SK-N-SH (cell line): ENCODE data around the gene HECTD2. TPM values are rescaled to one million over a fixed set of nuclear protein-coding genes. Genes with fewer than 3 reads are reported as not detected.

Experiments
- CTCF ChIA-PET: fragments of 300-600, 350-600 bp; formaldehyde crosslinking; extraction: SDS; loops from one replicate; lab custom pipeline; 2021; lab: Yijun Ruan, JAX
- POLR2A ChIA-PET: fragments of 350-600 bp; sonication (Branson Sonifier 250); formaldehyde crosslinking; extraction: SDS; loops from one replicate; lab custom pipeline; 2020; ENCODE audit warnings: antibody characterized with exemption, inconsistent platforms; lab: Yijun Ruan, JAX
- DNase-seq: peaks from one replicate; pipeline ENCODE4 v3.0.0; 2012
- H2AFZ ChIP-seq: fragments of 200-600 bp; sonication (generic); 2 replicates; pipeline ENCODE4 v1.8.1; 2016; ENCODE audit warnings: antibody characterized with exemption, mild to moderate bottlenecking, low read depth
- H3F3A ChIP-seq: fragments of 200-600 bp; sonication (generic); replicated peaks from 2 replicates; pipeline ENCODE3; 2016; ENCODE audit warnings: antibody characterized with exemption, mild to moderate bottlenecking; ENCODE audit not compliant: insufficient read depth
- H3K27ac ChIP-seq, 2 experiments: fragments of 200-500 bp in 1 of 2; fragments of 200-600 bp in 1 of 2; sonication (Bioruptor generic) in 1 of 2; sonication (generic), shearing (Covaris generic) in 1 of 2; 2 replicates each; pipeline versions ENCODE4 v1.5.1 to v1.6.1; 2014 to 2016; ENCODE audit warnings: low read depth in 2 of 2, inconsistent platforms in 1 of 2, low read length in 1 of 2, mild to moderate bottlenecking in 1 of 2, mixed read lengths in 1 of 2
- H3K27me3 ChIP-seq: fragments of 200-600 bp; sonication (generic), shearing (Covaris generic); 2 replicates; pipeline ENCODE4 v1.6.1; 2016; ENCODE audit warnings: mixed run types; ENCODE audit not compliant: insufficient read depth
- H3K36me3 ChIP-seq, 2 experiments: fragments of 200-500 bp in 1 of 2; fragments of 200-600 bp in 1 of 2; sonication (Bioruptor generic) in 1 of 2; sonication (generic) in 1 of 2; replicated peaks in 1 of 2; 2 replicates each; pipeline versions ENCODE3 to v1.5.1; 2014 to 2016; ENCODE audit warnings: low read length in 1 of 2, mild to moderate bottlenecking in 1 of 2; ENCODE audit not compliant: insufficient read depth in 2 of 2, control insufficient read depth in 1 of 2
- H3K4me1 ChIP-seq, 2 experiments: fragments of 200-500 bp in 1 of 2; fragments of 200-600 bp in 1 of 2; sonication (Bioruptor generic) in 1 of 2; sonication (generic), shearing (Covaris generic) in 1 of 2; 2 replicates each; pipeline versions ENCODE4 v1.5.1 to v1.6.1; 2014 to 2016; ENCODE audit warnings: low read depth in 1 of 2, low read length in 1 of 2, mixed run types in 1 of 2; ENCODE audit not compliant: insufficient read depth in 2 of 2, control insufficient read depth in 1 of 2
- H3K4me2 ChIP-seq: fragments of 200-600 bp; sonication (generic), shearing (Covaris generic); 2 replicates; pipeline ENCODE4 v1.6.1; 2017; ENCODE audit warnings: mixed run types
- H3K4me3 ChIP-seq, 2 experiments: fragments of 200-500 bp in 1 of 2; fragments of 200-600 bp in 1 of 2; sonication (Bioruptor generic) in 1 of 2; sonication (generic), shearing (Covaris generic) in 1 of 2; 2 replicates each; pipeline versions ENCODE4 v1.5.1 to v1.8.1; 2014 to 2016; ENCODE audit warnings: low read depth in 2 of 2, inconsistent platforms in 1 of 2, low read length in 1 of 2, mild to moderate bottlenecking in 1 of 2, mixed read lengths in 1 of 2, moderate library complexity in 1 of 2
- H3K79me2 ChIP-seq: fragments of 200-600 bp; sonication (generic); 2 replicates; pipeline ENCODE4 v1.8.1; 2017; ENCODE audit warnings: mild to moderate bottlenecking; ENCODE audit not compliant: insufficient read depth
- H3K9ac ChIP-seq: fragments of 200-600 bp; sonication (generic); 2 replicates; pipeline ENCODE4 v1.6.1; 2017; ENCODE audit warnings: mixed run types
- H3K9me2 ChIP-seq: fragments of 200-600 bp; sonication (generic); 2 replicates; pipeline ENCODE4 v1.6.1; 2017; ENCODE audit warnings: mixed run types
- H3K9me3 ChIP-seq: fragments of 200-600 bp; sonication (generic); 2 replicates; pipeline ENCODE4 v1.6.1; 2017; ENCODE audit warnings: mixed run types, mild to moderate bottlenecking, moderate library complexity
- H4K20me1 ChIP-seq: fragments of 200-600 bp; sonication (generic); 2 replicates; pipeline ENCODE4 v1.6.1; 2017; ENCODE audit warnings: mild to moderate bottlenecking, mixed run types; ENCODE audit not compliant: insufficient read depth
- CHD2 ChIP-seq: fragments of 150-350 bp; IDR thresholded peaks from 2 replicates; pipeline ENCODE4 v1.6.1; 2018; ENCODE audit warnings: low read length; ENCODE audit not compliant: partially characterized antibody
- JUND ChIP-seq: IDR thresholded peaks from 2 replicates; pipeline ENCODE4 v1.4.0; 2012
- MEF2A ChIP-seq: IDR thresholded peaks from 2 replicates; pipeline ENCODE4 v1.4.0; 2012; ENCODE audit warnings: low read depth, borderline replicate concordance
- PBX3 ChIP-seq: IDR thresholded peaks from 2 replicates; pipeline ENCODE4; 2012
- RCOR1 ChIP-seq: fragments of 150-350 bp; IDR thresholded peaks from 2 replicates; pipeline ENCODE4 v1.6.1; 2017; ENCODE audit warnings: antibody characterized with exemption, low read length
- RXRA ChIP-seq: IDR thresholded peaks from 2 replicates; pipeline ENCODE4 v1.4.0; 2012; ENCODE audit warnings: low read depth, mild to moderate bottlenecking, borderline replicate concordance
- SIN3A ChIP-seq: IDR thresholded peaks from 2 replicates; pipeline ENCODE4 v1.6.1; 2012; ENCODE audit warnings: low read depth, mild to moderate bottlenecking, low read length, moderate library complexity, borderline replicate concordance
- TCF12 ChIP-seq: IDR thresholded peaks from 2 replicates; pipeline ENCODE4 v1.4.0; 2012
- YY1 ChIP-seq: IDR thresholded peaks from 2 replicates; pipeline ENCODE4 v1.4.0; 2012; ENCODE audit warnings: low read depth, mild to moderate bottlenecking
- WGBS: methylation state at CpG from one replicate; pipeline ENCODE4 v1.1.6; 2017; ENCODE audit warnings: low lambda C conversion rate; 5-methylcytosine and 5-hydroxymethylcytosine counted together
- polyA plus RNA-seq, 3 experiments: library from polyadenylated mRNA; depleted of rRNA; stranded (reverse); fragments of >200 nt; gene quantifications; 2 replicates each; pipeline ENCODE4 v1.2.3, GENCODE V29; 2012

HECTD2 gene
- polyA plus RNA-seq, 1 of the 3 experiments (the other 2 are of a cell fraction), result 4.1 TPM

- Histone ChIP-seq H3K79me2 (no peaks in the 10 kb centered on the region), H3K27ac (peak overlapping the region in 1 of 2 experiments; percentile 50; a peak in 2 of 4 replicates), H3K27me3 (no peaks in the 10 kb centered on the region), H3K4me2 (no peak overlapping the region), H3K4me3 (no peak overlapping the region), H3K9me3 (0 out of 2 replicates have a peak, but pooled peaks cover 3% of the 10 kb centered on the region), H3K4me1 (peaks cover 0 to 27% of the 10 kb centered on the region in 2 experiments; a peak in 3 of 4 replicates), H2AFZ (no peak overlapping the region), H4K20me1 (no peaks in the 10 kb centered on the region), H3K9ac (no peak overlapping the region), H3K36me3 (peaks cover 4 to 8% of the 10 kb centered on the region in 2 experiments), H3F3A (peaks cover 25% of the 10 kb centered on the region), H3K9me2 (no peaks in the 10 kb centered on the region)
- ChIA-PET CTCF (interaction anchor here (1.4 to 2.3 kb wide), 3 partner anchors 9 to 120 kb away, joined by 3 to 11 read pairs (median 4); no protein-coding TSS in a partner anchor), POLR2A (no interaction called here)
- 88% methylated on average over 1 of the region's 1 CpG for WGBS
- no peak for DNase-seq
- TF ChIP-seq TCF12 (0 out of 2 replicates have a peak, but pooled peaks have one; percentile 19), MEF2A (no peak)
These were observed 104.6 kb downstream of the HECTD2 start for GRCh38 chr10:91514787-91515186.

DNA sequence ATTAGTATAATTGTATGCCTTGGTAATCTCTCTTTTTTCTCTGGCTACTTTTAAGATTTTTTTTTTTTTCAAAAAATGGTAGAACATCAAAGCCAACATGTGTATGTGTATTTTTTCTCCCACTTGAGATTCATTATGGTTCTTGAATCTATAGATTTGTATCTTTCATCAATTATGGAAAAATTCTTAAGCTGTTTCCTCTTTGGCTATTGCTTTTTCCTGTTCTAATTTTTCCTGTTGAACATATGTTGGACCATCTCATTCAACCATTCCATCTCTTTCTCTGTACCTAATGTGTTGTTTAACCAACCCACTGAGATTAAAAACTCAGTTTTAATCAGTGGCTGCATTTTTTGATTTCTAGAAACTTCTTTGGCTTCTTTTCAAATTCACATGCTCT is 107.2 kb downstream of the HECTD2 start:
- H4K20me1 ChIP-seq, result no peaks in the 10 kb centered on the region
- no peak overlapping the region for H3K4me2 ChIP-seq
- no peak for DNase-seq
- peaks cover 4 to 8% of the 10 kb centered on the region in 2 experiments for H3K36me3 ChIP-seq
- CTCF ChIA-PET, result no interaction called here
- no peaks in the 10 kb centered on the region for H3K79me2 ChIP-seq
- H3K27me3 ChIP-seq, result no peaks in the 10 kb centered on the region
- H3K9me3 ChIP-seq, result 0 out of 2 replicates have a peak, but pooled peaks cover 3% of the 10 kb centered on the region
- peaks cover 15% of the 10 kb centered on the region for H3F3A ChIP-seq
- no peak for TF ChIP-seq RXRA
- H3K9me2 ChIP-seq, result no peaks in the 10 kb centered on the region
- POLR2A ChIA-PET, result no interaction called here
- H3K27ac ChIP-seq, result no peak overlapping the region
- H3K4me1 ChIP-seq, result peaks cover 0 to 17% of the 10 kb centered on the region in 2 experiments; a peak in 2 of 4 replicates
- no peak overlapping the region for H3K9ac ChIP-seq
- H2AFZ ChIP-seq, result no peak overlapping the region
- no peak overlapping the region for H3K4me3 ChIP-seq

DNA sequence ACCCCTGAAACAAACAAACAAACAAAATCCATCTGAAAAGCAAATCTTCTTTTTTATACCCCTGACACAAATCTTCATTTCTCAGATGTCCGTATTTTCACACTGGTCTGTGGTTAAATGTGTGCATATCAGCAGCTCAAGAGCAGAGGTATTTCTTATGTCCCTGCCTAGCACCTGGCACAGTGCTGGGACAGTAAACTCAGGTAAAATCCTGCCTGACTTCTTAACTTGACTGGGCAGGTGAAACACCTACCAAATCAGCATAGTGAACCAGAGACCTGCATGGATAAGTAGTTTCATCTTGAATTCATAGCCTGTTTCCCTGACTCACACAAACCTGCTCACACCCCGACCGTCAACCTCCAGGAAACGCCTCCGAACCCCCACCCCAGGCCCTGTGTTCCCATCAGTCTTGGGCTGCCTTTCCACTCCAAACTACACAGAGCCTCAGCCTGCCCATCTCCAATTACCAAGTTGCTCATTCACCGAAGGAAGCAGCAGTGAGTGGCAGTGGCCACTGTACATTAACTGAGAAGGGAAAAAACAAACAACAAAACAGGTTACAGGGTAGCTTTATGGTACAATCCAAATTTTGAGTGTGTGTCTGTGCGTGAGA is 109.9 kb downstream of the HECTD2 start:
- Histone ChIP-seq H3K4me2 (no peak overlapping the region), H3K36me3 (peaks cover 4 to 8% of the 10 kb centered on the region in 2 experiments), H3K9ac (no peak overlapping the region), H3K9me2 (no peaks in the 10 kb centered on the region), H4K20me1 (no peaks in the 10 kb centered on the region), H3K79me2 (no peaks in the 10 kb centered on the region), H3K27ac (no peak overlapping the region), H3K27me3 (no peaks in the 10 kb centered on the region), H3K4me3 (no peak overlapping the region), H3F3A (peaks cover 3% of the 10 kb centered on the region), H3K9me3 (0 out of 2 replicates have a peak, but pooled peaks cover 3% of the 10 kb centered on the region), H3K4me1 (no peaks in the 10 kb centered on the region), H2AFZ (no peak overlapping the region)
- CTCF ChIA-PET, result no interaction called here
- no peak for TF ChIP-seq RCOR1
- TF ChIP-seq CHD2, result no peak
- TF ChIP-seq SIN3A, result no peak
- no peak for TF ChIP-seq JUND
- no peak for TF ChIP-seq PBX3
- TF ChIP-seq YY1, result no peak
- POLR2A ChIA-PET, result no interaction called here
- DNase-seq, result no peak
- WGBS, result 76% methylated on average over 7 of the region's 7 CpGs
